GM11168 (cell line): Measurements from ENCODE around the gene PPP1R14C.

Experiments
- in situ Hi-C: fragments of 300-500 bp; cut with MboI; formaldehyde crosslinking; loops from one replicate; pipeline ENCODE4 v1.12.0; 2022; ENCODE audit warnings: low sequenced_read_pairs; ENCODE audit not compliant: unreplicated experiment

The PPP1R14C gene

DNA sequence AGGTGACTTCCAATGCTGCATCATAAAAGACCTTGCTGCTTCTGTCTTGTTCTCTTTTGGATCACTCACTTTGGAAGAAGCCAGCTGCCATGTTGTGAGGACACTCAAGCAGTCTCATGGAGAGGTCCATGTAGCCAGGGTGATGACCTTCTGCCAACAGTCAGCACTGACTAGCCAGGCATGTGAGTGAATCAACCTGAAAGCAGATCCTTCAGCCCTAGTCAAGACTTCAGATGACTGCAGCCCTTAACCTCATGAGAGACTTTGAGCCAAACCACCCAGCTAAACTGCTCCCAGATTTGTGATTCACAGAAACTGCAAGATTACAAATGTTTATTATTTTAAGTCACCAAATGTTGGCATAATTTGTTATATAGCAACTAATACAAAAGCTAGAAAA lies 140.0 kb downstream of the PPP1R14C start:
- in situ Hi-C loops: no loop called here

- in situ Hi-C loops: no loop called here
These were observed 143.6 kb downstream of the PPP1R14C start for GRCh38 chr6:150286460-150286859.

DNA sequence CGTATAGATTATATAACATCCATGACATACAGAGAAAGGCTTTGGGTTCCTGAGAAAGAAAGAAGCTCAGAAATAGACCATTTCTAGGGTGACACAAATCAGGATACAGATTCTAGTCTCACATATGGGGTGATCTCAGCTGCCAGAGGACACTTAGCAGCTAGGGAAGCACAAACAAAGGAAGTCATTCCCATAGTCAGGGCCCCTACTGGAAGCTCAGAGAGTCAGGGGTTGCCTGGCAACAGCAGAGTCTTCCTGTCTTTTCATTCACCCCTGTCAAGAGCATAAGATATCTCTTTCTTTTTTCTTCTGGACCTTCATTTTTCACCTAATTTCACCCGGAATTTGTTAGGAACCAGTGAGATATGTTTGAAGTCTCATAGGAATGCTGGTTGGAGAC lies 144.1 kb downstream of the PPP1R14C start:
- in situ Hi-C loops: no loop called here

DNA sequence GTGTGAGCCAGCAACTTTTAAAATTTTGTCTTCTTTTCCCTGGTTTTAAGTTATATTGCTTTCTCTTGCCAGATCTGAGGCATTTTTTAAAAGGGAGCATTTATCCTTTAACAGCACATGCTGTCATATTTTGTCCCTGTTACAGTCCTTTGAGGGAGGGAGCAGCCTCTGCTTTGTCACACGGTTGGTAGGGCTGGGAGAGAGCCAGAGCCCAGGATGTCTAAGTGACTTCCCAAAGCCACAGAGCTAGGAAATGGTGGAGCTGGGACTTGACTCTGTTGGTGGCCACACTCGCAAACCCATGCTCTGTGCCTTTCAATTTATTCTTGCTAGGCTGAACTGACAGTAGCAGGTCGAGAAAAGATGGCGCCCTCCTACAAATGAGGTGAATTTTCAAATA lies 145.6 kb downstream of the PPP1R14C start:
- in situ Hi-C loops: no loop called here

DNA sequence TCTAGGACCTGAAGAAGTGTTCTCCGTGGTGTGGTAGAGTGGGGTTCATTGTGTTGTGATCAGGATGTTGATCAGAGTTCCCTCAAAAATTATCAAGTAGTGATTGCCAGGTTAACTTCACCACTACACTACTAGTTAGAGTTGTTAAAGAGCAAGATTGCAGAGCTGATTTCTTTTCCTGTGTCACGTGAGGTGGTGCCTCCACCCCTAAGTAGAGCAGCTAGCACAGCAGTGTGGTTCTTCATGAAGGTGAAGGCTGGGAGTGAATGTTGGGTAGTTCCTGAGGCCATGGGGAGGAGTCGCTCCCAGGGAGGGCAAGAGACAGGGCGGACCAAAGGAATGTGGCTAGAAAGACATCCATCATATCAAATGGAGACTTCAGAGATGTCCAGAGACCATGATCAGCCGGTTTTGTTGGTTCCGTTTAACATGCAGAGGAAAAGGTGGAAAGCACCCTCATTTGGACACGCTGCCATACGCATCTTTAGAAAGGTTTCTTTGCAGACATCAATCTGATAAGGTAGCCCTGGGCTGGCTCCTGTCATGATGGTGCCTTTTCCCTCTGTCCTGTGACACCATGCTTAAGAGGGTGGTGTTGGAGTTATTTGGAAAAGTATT lies 146.7 kb downstream of the PPP1R14C start:
- in situ Hi-C loops: no loop called here

- in situ Hi-C loops: no loop called here
These were observed 147.6 kb downstream of the PPP1R14C start for GRCh38 chr6:150290429-150290828.

DNA sequence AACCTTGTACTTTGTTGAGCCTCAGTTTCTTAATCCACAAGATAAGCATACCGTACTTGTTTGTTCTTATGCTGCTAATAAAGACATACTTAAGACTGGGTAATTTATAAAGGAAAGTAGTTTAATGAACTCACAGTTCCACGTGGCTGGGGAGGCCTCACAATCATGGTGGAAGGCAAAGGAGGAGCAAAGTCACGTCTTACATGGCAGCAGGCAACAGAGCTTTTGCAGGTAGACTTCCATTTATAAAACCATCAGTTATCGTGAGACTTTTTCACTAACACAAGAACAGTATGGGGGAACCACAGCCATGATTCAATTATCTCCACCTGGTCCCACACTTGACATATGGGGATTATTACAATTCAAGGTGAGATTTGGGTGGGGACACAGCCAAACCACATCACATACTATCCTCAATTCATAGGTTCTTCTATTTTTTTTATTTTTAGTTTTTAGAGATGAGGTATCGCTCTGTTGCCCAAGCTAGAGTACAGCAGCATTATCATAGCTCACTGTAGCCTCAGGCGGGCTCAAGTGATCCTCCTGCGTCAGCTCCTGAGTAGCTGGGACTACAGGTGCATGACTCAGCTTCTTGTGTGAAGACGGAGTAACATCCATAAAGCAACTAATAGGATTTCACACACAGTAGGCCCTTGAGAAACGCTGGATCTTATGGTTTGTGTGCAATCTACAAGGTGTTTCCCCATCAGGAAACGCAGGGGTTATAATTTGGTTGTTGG lies 149.3 kb downstream of the PPP1R14C start:
- in situ Hi-C loops: no loop called here

DNA sequence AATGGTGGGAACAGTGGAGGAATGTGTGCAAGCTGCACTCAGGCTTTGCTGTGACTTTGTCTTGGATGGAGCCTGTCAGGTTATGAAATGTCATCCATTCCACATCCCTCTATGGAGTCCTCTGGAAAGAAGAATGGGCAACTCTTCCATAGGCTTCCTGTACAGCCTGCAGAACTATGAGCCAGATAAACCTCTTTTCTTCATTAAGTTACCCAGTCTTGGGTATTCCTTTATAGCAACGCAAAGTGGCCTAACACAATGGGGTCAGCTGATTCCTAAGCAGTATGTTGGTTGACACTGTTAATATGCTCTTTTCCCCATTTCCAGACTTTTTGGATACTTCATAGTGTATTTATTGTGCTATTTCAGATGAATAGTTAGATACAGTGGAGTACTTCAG lies 150.2 kb downstream of the PPP1R14C start:
- in situ Hi-C loops: no loop called here

GRCh38 chr6:150293423-150294173 lies 150.8 kb downstream of the PPP1R14C start:
- in situ Hi-C loops: no loop called here

- in situ Hi-C loops: no loop called here
These were observed 154.0 kb downstream of the PPP1R14C start for GRCh38 chr6:150296890-150297289.

DNA sequence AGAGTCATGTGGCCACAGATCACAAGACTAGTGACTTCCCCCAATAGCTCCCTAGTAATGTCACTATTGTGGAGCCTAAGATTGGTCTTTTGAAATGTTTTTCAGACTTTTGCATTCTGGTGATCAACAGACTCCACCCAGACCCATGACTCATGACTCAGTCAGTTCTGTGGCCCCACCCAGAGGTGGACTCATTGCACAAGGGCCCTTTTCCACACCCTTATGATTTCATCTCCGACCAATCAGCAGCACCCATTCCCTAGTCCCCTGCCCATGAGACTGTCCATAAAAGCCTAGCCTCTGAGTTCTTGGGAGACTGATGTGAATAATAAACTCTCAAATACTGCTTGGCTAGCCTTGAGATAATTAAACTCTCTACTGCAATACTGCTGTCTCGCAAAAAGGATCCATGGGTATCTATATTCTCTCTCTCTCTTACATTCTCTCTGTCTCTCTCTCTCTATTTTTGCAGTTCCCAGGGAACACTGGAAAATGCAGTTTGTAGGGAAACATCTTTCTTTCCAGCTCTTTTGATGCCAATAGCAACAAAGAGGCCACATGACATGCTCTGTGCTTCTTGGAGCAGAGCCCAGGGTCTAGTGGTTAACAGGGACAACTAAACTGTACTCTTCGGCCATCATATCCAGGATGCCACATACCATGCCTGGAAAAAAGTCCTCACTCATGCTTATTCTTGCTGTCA lies 154.6 kb downstream of the PPP1R14C start:
- in situ Hi-C loops: no loop called here

- in situ Hi-C loops: no loop called here
These were observed 155.2 kb downstream of the PPP1R14C start for GRCh38 chr6:150298030-150298380.

GRCh38 chr6:150298676-150299075 lies 155.8 kb downstream of the PPP1R14C start:
- in situ Hi-C loops: no loop called here
